ENCODE results near the gene PARD3. TPM values are rescaled to one million over a fixed set of nuclear protein-coding genes. Genes with fewer than 3 reads are reported as not detected.

Gene PARD3
- total RNA-seq, 1 donor from 2014 or later = 0.11 TPM

GRCh38 chr10:34232481-34232880 is 582.6 kb downstream of the PARD3 start:
- POLR2A ChIA-PET = no interaction called here
- ATAC-seq (ENCODE audit: low read depth) (no peak), DNase-seq (no peak)
- no peak overlapping the region for H3K27ac Mint-ChIP-seq
- intact Hi-C loops (cut with micrococcal nuclease) = no loop called here
- no peaks in the 10 kb centered on the region for H3K36me3 Mint-ChIP-seq (ENCODE audit: low read depth)
- CTCF ChIA-PET = no interaction called here
- no peaks in the 10 kb centered on the region for H3K27me3 Mint-ChIP-seq
- TF ChIP-seq CTCF (IDR thresholded peaks at IDR 0.05) = no peak
- H3K4me3 Mint-ChIP-seq = no peak overlapping the region
- no peaks in the 10 kb centered on the region for H3K4me1 Mint-ChIP-seq
- no peaks in the 10 kb centered on the region for H3K9me3 Mint-ChIP-seq

- H3K9me3 Mint-ChIP-seq = no peaks in the 10 kb centered on the region
- no peak for TF ChIP-seq CTCF (IDR thresholded peaks at IDR 0.05)
- CTCF ChIA-PET = no interaction called here
- no peak overlapping the region for H3K27ac Mint-ChIP-seq
- DNase-seq (no peak), ATAC-seq (ENCODE audit: low read depth) (no peak)
- H3K4me3 Mint-ChIP-seq = no peak overlapping the region
- POLR2A ChIA-PET = no interaction called here
- no peaks in the 10 kb centered on the region for H3K27me3 Mint-ChIP-seq
- intact Hi-C loops (cut with micrococcal nuclease) = no loop called here
- H3K4me1 Mint-ChIP-seq = no peaks in the 10 kb centered on the region
- no peaks in the 10 kb centered on the region for H3K36me3 Mint-ChIP-seq (ENCODE audit: low read depth)
Measured at GRCh38 chr10:34231441-34232180, 583.5 kb downstream of the PARD3 start.

- no peaks in the 10 kb centered on the region for H3K4me1 Mint-ChIP-seq
- CTCF ChIA-PET = no interaction called here
- no peaks in the 10 kb centered on the region for H3K9me3 Mint-ChIP-seq
- H3K27me3 Mint-ChIP-seq = no peaks in the 10 kb centered on the region
- H3K27ac Mint-ChIP-seq = no peak overlapping the region
- no peaks in the 10 kb centered on the region for H3K36me3 Mint-ChIP-seq (ENCODE audit: low read depth)
- intact Hi-C loops (cut with micrococcal nuclease) = no loop called here
- ATAC-seq (ENCODE audit: low read depth) (no peak), DNase-seq (no peak)
- POLR2A ChIA-PET = no interaction called here
- no peak overlapping the region for H3K4me3 Mint-ChIP-seq
- TF ChIP-seq CTCF (IDR thresholded peaks at IDR 0.05) = no peak
Measured at GRCh38 chr10:34229917-34230316, 585.2 kb downstream of the PARD3 start.

GRCh38 chr10:34228066-34228465 is 587.0 kb downstream of the PARD3 start:
- intact Hi-C loops (cut with micrococcal nuclease) = no loop called here
- no peaks in the 10 kb centered on the region for H3K36me3 Mint-ChIP-seq (ENCODE audit: low read depth)
- CTCF ChIA-PET = interaction anchor here (0.6 kb wide), 1 partner anchor 75 kb away, joined by 3 read pairs; no protein-coding TSS in a partner anchor

GRCh38 chr10:34224639-34225038 is 590.5 kb downstream of the PARD3 start:
- Mint-ChIP-seq H3K36me3 (ENCODE audit: low read depth) (no peaks in the 10 kb centered on the region), H3K27ac (no peak overlapping the region), H3K9me3 (no peaks in the 10 kb centered on the region), H3K4me3 (no peak overlapping the region), H3K4me1 (no peaks in the 10 kb centered on the region), H3K27me3 (no peaks in the 10 kb centered on the region)
- CTCF ChIA-PET = no interaction called here
- no peak for ATAC-seq (ENCODE audit: low read depth)
- no peak for TF ChIP-seq CTCF (IDR thresholded peaks at IDR 0.05)
- DNase-seq = no peak
- intact Hi-C loops (cut with micrococcal nuclease) = no loop called here
- POLR2A ChIA-PET = no interaction called here

More at GRCh38 chr10:34228066-34228465, 587.0 kb downstream of the PARD3 start:
- no peaks in the 10 kb centered on the region for H3K4me1 Mint-ChIP-seq
- DNase-seq = no peak
- H3K4me3 Mint-ChIP-seq = no peak overlapping the region
- no peak overlapping the region for H3K27ac Mint-ChIP-seq
- H3K9me3 Mint-ChIP-seq = no peaks in the 10 kb centered on the region
- POLR2A ChIA-PET = no interaction called here
- no peaks in the 10 kb centered on the region for H3K27me3 Mint-ChIP-seq
- no peak for TF ChIP-seq CTCF (IDR thresholded peaks at IDR 0.05)
- ATAC-seq (ENCODE audit: low read depth) = no peak

Data from activated B cell treated with CpG ODN at 0.5 μM for 24 hours (primary cell).